Stomach (tissue), 4 donors: ENCODE results near the gene EEF1B2.

Experiments
- POLR2AphosphoS5 ChIP-seq, 3 donors: sonication (generic); formaldehyde crosslinking; IDR thresholded peaks; one replicate each; pipeline ENCODE4 v1.6.1; 2016; ENCODE audit warnings: antibody characterized with exemption in 3 of 3
- TF ChIP-seq, protein P1 (sequence below), 7 experiments: fragments of 450-650 bp in 4 of 7; fragments of 200-600 bp in 3 of 7; sonication (generic) in 3 of 7; IDR thresholded peaks; one replicate each; pipeline ENCODE4 v1.5.1; 2016 to 2019; ENCODE audit warnings: antibody characterized with exemption in 7 of 7, control low read depth in 2 of 7, mild to moderate bottlenecking in 1 of 7

GRCh38 chr2:206127656-206128055 lies 32.0 kb upstream of the EEF1B2 start:
- TF ChIP-seq, protein P1, sequence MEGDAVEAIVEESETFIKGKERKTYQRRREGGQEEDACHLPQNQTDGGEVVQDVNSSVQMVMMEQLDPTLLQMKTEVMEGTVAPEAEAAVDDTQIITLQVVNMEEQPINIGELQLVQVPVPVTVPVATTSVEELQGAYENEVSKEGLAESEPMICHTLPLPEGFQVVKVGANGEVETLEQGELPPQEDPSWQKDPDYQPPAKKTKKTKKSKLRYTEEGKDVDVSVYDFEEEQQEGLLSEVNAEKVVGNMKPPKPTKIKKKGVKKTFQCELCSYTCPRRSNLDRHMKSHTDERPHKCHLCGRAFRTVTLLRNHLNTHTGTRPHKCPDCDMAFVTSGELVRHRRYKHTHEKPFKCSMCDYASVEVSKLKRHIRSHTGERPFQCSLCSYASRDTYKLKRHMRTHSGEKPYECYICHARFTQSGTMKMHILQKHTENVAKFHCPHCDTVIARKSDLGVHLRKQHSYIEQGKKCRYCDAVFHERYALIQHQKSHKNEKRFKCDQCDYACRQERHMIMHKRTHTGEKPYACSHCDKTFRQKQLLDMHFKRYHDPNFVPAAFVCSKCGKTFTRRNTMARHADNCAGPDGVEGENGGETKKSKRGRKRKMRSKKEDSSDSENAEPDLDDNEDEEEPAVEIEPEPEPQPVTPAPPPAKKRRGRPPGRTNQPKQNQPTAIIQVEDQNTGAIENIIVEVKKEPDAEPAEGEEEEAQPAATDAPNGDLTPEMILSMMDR (IDR thresholded peaks at IDR 0.05) = no peak
- no peak for TF ChIP-seq POLR2AphosphoS5 (IDR thresholded peaks at IDR 0.05)
